Measurements from ENCODE around the gene DNAJC27. TPM values are rescaled to one million over a fixed set of nuclear protein-coding genes. Genes with fewer than 3 reads are reported as not detected.
A peak's percentile ranks its signal among the peaks of the same experiment; 100 is the strongest.

DNAJC27 gene
- total and polyA plus RNA-seq, 2 of the 13 experiments (the other 11 are each of a cell fraction or from before 2014, with no cell fraction given) = 3.1 to 3.7 TPM

DNA sequence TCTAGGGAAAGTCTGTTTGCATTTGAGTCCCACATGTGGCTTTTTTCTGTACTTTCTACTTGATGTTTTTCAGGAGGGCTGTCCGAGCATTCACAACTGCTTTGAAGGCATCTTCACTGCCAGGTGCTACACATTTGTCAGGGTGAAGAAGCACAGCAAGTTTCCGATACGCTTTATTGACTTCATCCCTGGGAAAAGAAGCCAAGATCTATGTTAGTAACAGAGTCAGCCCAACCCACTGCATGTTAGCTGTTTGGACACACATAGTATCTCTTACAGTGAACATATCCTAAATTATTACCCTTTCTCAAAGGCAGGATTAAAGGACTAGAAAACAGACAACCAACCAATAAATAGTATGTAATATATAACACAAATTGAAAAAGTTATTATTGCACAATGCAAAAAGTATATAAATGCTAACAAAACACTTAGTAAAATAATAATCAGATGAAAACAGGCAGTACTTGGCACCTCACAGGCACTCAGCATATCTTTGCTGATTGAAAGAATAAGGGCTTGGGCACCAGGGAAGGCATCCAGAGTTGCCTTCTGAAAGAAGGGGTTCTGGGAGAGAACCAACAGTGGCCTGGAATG is 24.1 kb downstream of the DNAJC27 start:
- Histone ChIP-seq H3K36me3 (replicated peaks in 1 of 2; ENCODE audit: control insufficient read depth in 1 of 2, insufficient read depth in 2 of 2, low read length in 2 of 2) (peaks cover 0 to 34% of the 10 kb centered on the region in 2 experiments), H2AFZ (ENCODE audit: low read length) (no peak overlapping the region), H3K4me3 (replicated peaks in 1 of 3; ENCODE audit: insufficient read depth in 1 of 3, low read depth in 2 of 3, low read length in 3 of 3) (no peak overlapping the region), H3K27ac (ENCODE audit: extremely low read length, insufficient read depth, low read length) (no peak overlapping the region), H3K4me2 (ENCODE audit: low read depth, low read length) (no peak overlapping the region), H3K9ac (ENCODE audit: insufficient read depth, low read depth, low read length) (no peak overlapping the region), H3K9me3 (ENCODE audit: low read length) (no peaks in the 10 kb centered on the region), H3K79me2 (ENCODE audit: insufficient read depth, low read length) (no peaks in the 10 kb centered on the region), H3K4me1 (ENCODE audit: insufficient read depth, low read length) (no peaks in the 10 kb centered on the region), H4K20me1 (ENCODE audit: insufficient read depth, low read length) (no peaks in the 10 kb centered on the region; the same call in 1 of the 2 replicates), H3K27me3 (ENCODE audit: control insufficient read depth in 1 of 2, insufficient read depth in 2 of 2, low read length in 2 of 2) (no peaks in the 10 kb centered on the region)
- POLR2A ChIA-PET = no interaction called here
- FAIRE-seq (no peak), ATAC-seq (no peak), DNase-seq (ENCODE audit: low spot score) (no peak)
- BruUV-seq (replicated peaks) = no TSS peak
- TF ChIP-seq ZC3H4 (CRISPR knock-in tag; IDR thresholded peaks at IDR 0.05; ENCODE audit: borderline replicate concordance) (no peak), ZNF430 (CRISPR knock-in tag; IDR thresholded peaks at IDR 0.05) (no peak), CEBPB (IDR thresholded peaks at IDR 0.05; ENCODE audit: borderline replicate concordance, low read depth, low read length) (peak; percentile 57)
- intact Hi-C loops (cut with micrococcal nuclease; ENCODE audit: unreplicated experiment) = no loop called here
- 97% methylated on average over 3 of the region's 3 CpGs for WGBS (ENCODE audit: low lambda C conversion rate)
- CTCF ChIA-PET (ENCODE audit: low intra/inter-chr PET ratio, low total read pairs) = no interaction called here
- in situ Hi-C loops (cut with HindIII; ENCODE audit: extremely low pct_ligation_motif_present, low pct_unique_long_range_greater_than_20kb) = no loop called here

DNA sequence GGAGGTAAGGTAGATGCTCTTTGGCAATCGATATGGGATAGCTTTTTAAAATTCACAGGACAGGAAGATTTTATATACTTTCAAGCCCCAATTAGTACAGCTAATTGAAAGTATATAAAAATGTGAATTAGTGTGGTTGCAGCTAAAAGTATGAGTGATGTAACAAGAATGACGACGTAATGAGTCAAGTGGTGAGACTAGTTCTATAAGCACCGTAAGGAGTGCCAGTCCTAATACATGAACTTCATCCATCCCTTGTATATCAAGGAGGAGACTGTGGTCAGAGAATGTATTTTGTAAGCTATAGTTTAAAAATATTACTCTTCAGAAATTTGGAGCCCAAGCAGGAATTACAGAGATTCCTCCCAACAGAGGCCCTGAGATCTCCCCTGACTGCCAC is 25.8 kb downstream of the DNAJC27 start:
- TF ChIP-seq ZNF430 (CRISPR knock-in tag; IDR thresholded peaks at IDR 0.05) (no peak), NFATC3 (CRISPR knock-in tag; IDR thresholded peaks at IDR 0.05) (no peak), ZBTB21 (CRISPR knock-in tag; IDR thresholded peaks at IDR 0.05) (no peak), IKZF4 (CRISPR knock-in tag; IDR thresholded peaks at IDR 0.05; ENCODE audit: borderline replicate concordance, low read depth, not compliant biosample characterization) (no peak)
- TF ChIP-seq, protein P1, sequence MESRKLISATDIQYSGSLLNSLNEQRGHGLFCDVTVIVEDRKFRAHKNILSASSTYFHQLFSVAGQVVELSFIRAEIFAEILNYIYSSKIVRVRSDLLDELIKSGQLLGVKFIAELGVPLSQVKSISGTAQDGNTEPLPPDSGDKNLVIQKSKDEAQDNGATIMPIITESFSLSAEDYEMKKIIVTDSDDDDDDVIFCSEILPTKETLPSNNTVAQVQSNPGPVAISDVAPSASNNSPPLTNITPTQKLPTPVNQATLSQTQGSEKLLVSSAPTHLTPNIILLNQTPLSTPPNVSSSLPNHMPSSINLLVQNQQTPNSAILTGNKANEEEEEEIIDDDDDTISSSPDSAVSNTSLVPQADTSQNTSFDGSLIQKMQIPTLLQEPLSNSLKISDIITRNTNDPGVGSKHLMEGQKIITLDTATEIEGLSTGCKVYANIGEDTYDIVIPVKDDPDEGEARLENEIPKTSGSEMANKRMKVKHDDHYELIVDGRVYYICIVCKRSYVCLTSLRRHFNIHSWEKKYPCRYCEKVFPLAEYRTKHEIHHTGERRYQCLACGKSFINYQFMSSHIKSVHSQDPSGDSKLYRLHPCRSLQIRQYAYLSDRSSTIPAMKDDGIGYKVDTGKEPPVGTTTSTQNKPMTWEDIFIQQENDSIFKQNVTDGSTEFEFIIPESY (CRISPR knock-in tag; IDR thresholded peaks at IDR 0.05) = no peak
- Histone ChIP-seq H3K27me3 (ENCODE audit: control insufficient read depth in 1 of 2, insufficient read depth in 2 of 2, low read length in 2 of 2) (no peaks in the 10 kb centered on the region), H3K79me2 (ENCODE audit: insufficient read depth, low read length) (no peaks in the 10 kb centered on the region), H3K4me1 (ENCODE audit: insufficient read depth, low read length) (no peaks in the 10 kb centered on the region), H3K9me3 (ENCODE audit: low read length) (no peaks in the 10 kb centered on the region), H3K36me3 (replicated peaks in 1 of 2; ENCODE audit: control insufficient read depth in 1 of 2, insufficient read depth in 2 of 2, low read length in 2 of 2) (peaks cover 0 to 22% of the 10 kb centered on the region in 2 experiments), H3K27ac (ENCODE audit: extremely low read length, insufficient read depth, low read length) (no peak overlapping the region), H3K4me2 (ENCODE audit: low read depth, low read length) (no peak overlapping the region), H3K9ac (ENCODE audit: insufficient read depth, low read depth, low read length) (no peak overlapping the region), H2AFZ (ENCODE audit: low read length) (no peak overlapping the region), H3K4me3 (replicated peaks in 1 of 3; ENCODE audit: insufficient read depth in 1 of 3, low read depth in 2 of 3, low read length in 3 of 3) (no peak overlapping the region), H4K20me1 (ENCODE audit: insufficient read depth, low read length) (no peaks in the 10 kb centered on the region; the same call in 1 of the 2 replicates)
- no peak for ATAC-seq
- in situ Hi-C loops (cut with HindIII; ENCODE audit: extremely low pct_ligation_motif_present, low pct_unique_long_range_greater_than_20kb) (no loop called here), intact Hi-C loops (cut with micrococcal nuclease; ENCODE audit: unreplicated experiment) (no loop called here)
- CTCF ChIA-PET (ENCODE audit: low intra/inter-chr PET ratio, low total read pairs) = no interaction called here
- FAIRE-seq = no peak
- no TSS peak for BruUV-seq (replicated peaks)
- POLR2A ChIA-PET = no interaction called here
- no peak for DNase-seq (ENCODE audit: low spot score)
- 91% methylated on average over 4 of the region's 4 CpGs for WGBS (ENCODE audit: low lambda C conversion rate)
